ENCODE results near the gene SEC31A. TPM values are rescaled to one million over a fixed set of nuclear protein-coding genes. Genes with fewer than 3 reads are reported as not detected.

Gene SEC31A
- total RNA-seq, 1 experiment from 2014 or later: 128 TPM

GRCh38 chr4:82774711-82775171, 116.2 kb downstream of the SEC31A start:
- no peak overlapping the region for H2BK5ac ChIP-seq (ENCODE audit: insufficient read length, low read length)
- no peak for TF ChIP-seq CTCF (conservative IDR thresholded peaks at IDR 0.05)
- H3K9ac ChIP-seq (ENCODE audit: extremely low read depth, insufficient read length, low read length): no peak overlapping the region
- H3K27me3 ChIP-seq (ENCODE audit: insufficient read depth, low read length): no peaks in the 10 kb centered on the region; the same call in 1 of the 2 replicates
- no peaks in the 10 kb centered on the region for H4K20me1 ChIP-seq (ENCODE audit: control insufficient read depth, insufficient read depth, insufficient read length)
- H2BK15ac ChIP-seq (ENCODE audit: low read depth, low read length): no peak overlapping the region
- H4K91ac ChIP-seq (ENCODE audit: insufficient read length, low read depth, low read length): no peak overlapping the region
- Mint-ChIP-seq H3K4me1 (peaks cover 3 to 4% of the 10 kb centered on the region in 2 experiments; a peak in 3 of 4 replicates), H3K4me3 (no peak overlapping the region), H3K9me3 (no peaks in the 10 kb centered on the region), H3K36me3 (ENCODE audit: insufficient read depth in 1 of 3, low read depth in 3 of 3) (no peaks in the 10 kb centered on the region), H3K27ac (no peak overlapping the region), H3K27me3 (ENCODE audit: low read depth) (peaks cover 72% of the 10 kb centered on the region)
- H3K56ac ChIP-seq (ENCODE audit: insufficient read length, low read depth, low read length): no peak overlapping the region
- H3K14ac ChIP-seq (ENCODE audit: insufficient read depth, low read length): no peak overlapping the region
- no peak overlapping the region for H3K23ac ChIP-seq (ENCODE audit: insufficient read length, low read depth, low read length)
- H3T11ph ChIP-seq (ENCODE audit: low read length): no peak overlapping the region
- no peaks in the 10 kb centered on the region for H3K79me1 ChIP-seq (ENCODE audit: insufficient read depth, low read depth, low read length, poor library complexity, severe bottlenecking)
- WGBS (ENCODE audit: extremely low coverage, insufficient read length, low lambda C conversion rate): no CpG with 5 or more reads among the region's 3 CpGs
- no peak overlapping the region for H3K4me2 ChIP-seq (ENCODE audit: insufficient read depth, insufficient read length, low read length)
- H3K18ac ChIP-seq (ENCODE audit: insufficient read length, low read depth, low read length): no peak overlapping the region
- H2AK5ac ChIP-seq (ENCODE audit: insufficient read length, low read length): no peak overlapping the region
- no peak overlapping the region for H4K8ac ChIP-seq (replicated peaks; ENCODE audit: insufficient read length, low read depth, low read length)
- H2BK20ac ChIP-seq (ENCODE audit: low read depth, low read length, poor library complexity, severe bottlenecking): no peak overlapping the region
- no peak overlapping the region for H4K5ac ChIP-seq (ENCODE audit: insufficient read length, low read depth, low read length)
- H2AFZ ChIP-seq (ENCODE audit: low read length): no peak overlapping the region
- DNase-seq: peak; percentile 21
- no peaks in the 10 kb centered on the region for H3K4me1 ChIP-seq (ENCODE audit: insufficient read depth, low read length)
- no peak overlapping the region for H2BK12ac ChIP-seq (ENCODE audit: insufficient read length, low read depth, low read length)
- no peak overlapping the region for H3K4ac ChIP-seq (ENCODE audit: low read depth, low read length)
- no peaks in the 10 kb centered on the region for H3K9me3 ChIP-seq (ENCODE audit: control insufficient read depth, low read depth, low read length)
- no peak overlapping the region for H3K27ac ChIP-seq (ENCODE audit: insufficient read length, low read depth, low read length)
- no peaks in the 10 kb centered on the region for H3K79me2 ChIP-seq (ENCODE audit: insufficient read depth, low read length)
- H2BK120ac ChIP-seq (ENCODE audit: low read depth, low read length, poor library complexity, severe bottlenecking): no peak overlapping the region
- H3K23me2 ChIP-seq (ENCODE audit: insufficient read length, low read depth, low read length, poor library complexity, severe bottlenecking): no peaks in the 10 kb centered on the region

All from H9 (cell line).